H1 (cell line): ENCODE measurements around the gene NSUN6. TPM values are rescaled to one million over a fixed set of nuclear protein-coding genes. Genes with fewer than 3 reads are reported as not detected.

Experiments used
- BRCA1 ChIP-seq: IDR thresholded peaks from 2 replicates; pipeline ENCODE4 v1.6.1; 2012; ENCODE audit warnings: low read depth, low read length, improper control_type of control experiment
- CHD7 ChIP-seq: fragments of 300-600 bp; sonication (generic); IDR thresholded peaks from 2 replicates; pipeline ENCODE4 v1.7.1; 2012; ENCODE audit warnings: low read length, moderate library complexity, mild to moderate bottlenecking, inconsistent platforms; ENCODE audit not compliant: insufficient replicate concordance
- FOSL1 ChIP-seq: IDR thresholded peaks from 2 replicates; pipeline ENCODE4 v1.6.1; 2011; ENCODE audit warnings: mild to moderate bottlenecking, low read depth, low read length, moderate library complexity; ENCODE audit not compliant: insufficient read depth
- JUND ChIP-seq: IDR thresholded peaks from 2 replicates; pipeline ENCODE4 v1.6.1; 2011; ENCODE audit warnings: mild to moderate bottlenecking, improper control_type of control experiment, low read length
- KDM5A ChIP-seq: fragments of 200-600 bp; IDR thresholded peaks from 2 replicates; pipeline ENCODE4 v1.7.1; 2012; ENCODE audit warnings: mild to moderate bottlenecking, low read length, inconsistent platforms, mixed read lengths
- POLR2A ChIP-seq, 2 experiments: IDR thresholded peaks; 1 replicate in 1 of 2; 2 replicates in 1 of 2; pipeline ENCODE4 v1.6.1; 2011; ENCODE audit warnings: low read depth in 2 of 2, low read length in 2 of 2, mild to moderate bottlenecking in 2 of 2; ENCODE audit errors: control extremely low read depth in 1 of 2
- SAP30 ChIP-seq: fragments of 300-600 bp; sonication (generic); IDR thresholded peaks from 2 replicates; pipeline ENCODE4 v1.7.1; 2012; ENCODE audit warnings: low read length, moderate library complexity, mild to moderate bottlenecking, inconsistent platforms; ENCODE audit not compliant: insufficient read depth, insufficient replicate concordance
- SIX5 ChIP-seq: IDR thresholded peaks from 2 replicates; pipeline ENCODE4 v1.6.1; 2011; ENCODE audit warnings: mild to moderate bottlenecking, low read depth, low read length
- SP2 ChIP-seq: IDR thresholded peaks from 2 replicates; pipeline ENCODE4 v1.6.1; 2012; ENCODE audit warnings: mild to moderate bottlenecking, low read length, inconsistent platforms
- TEAD4 ChIP-seq: IDR thresholded peaks from 2 replicates; pipeline ENCODE4 v1.6.1; 2012; ENCODE audit warnings: low read depth, low read length, inconsistent platforms, mixed read lengths
- polyA plus RNA-seq, 7 experiments: library from polyadenylated mRNA; depleted of rRNA in 3 of 7; stranded (reverse) in 5 of 7; unstranded in 2 of 7; fragments of >200 nt in 5 of 7; fragments of 200-250 nt in 2 of 7; gene quantifications; 1 replicate in 5 of 7; 2 replicates in 1 of 7; 4 replicates in 1 of 7; pipeline versions ENCODE4 v1.2.1 to v1.2.3, GENCODE V29; 2011 to 2013; ENCODE audit warnings: missing spikeins in 2 of 7, mixed read lengths in 2 of 7
- total RNA-seq: library from RNA; stranded (reverse); fragmentation: NEBNext Ultra II Directional; extraction: Animal tissue kit (Norgen Biotek cat#: 25700); gene quantifications from 2 replicates; pipeline ENCODE4 v1.2.1, GENCODE V29; 2021

NSUN6 gene
- total and polyA plus RNA-seq, 2 of the 8 experiments (the other 6 are each of a cell fraction or from before 2014, with no cell fraction given), result 5.9 to 14.4 TPM

GRCh38 chr10:18699849-18700840 lies 48.8 kb upstream of the NSUN6 start (continued):
- TF ChIP-seq CHD7 (no peak), POLR2A (IDR thresholded peaks at IDR 0.05; ENCODE audit: control extremely low read depth in 1 of 2, low read depth in 2 of 2, low read length in 2 of 2) (no peak), SIX5 (no peak), FOSL1 (no peak), JUND (no peak), TEAD4 (no peak), SAP30 (no peak), SP2 (no peak), BRCA1 (no peak), KDM5A (no peak)
